ENCODE data around the gene ZNF285. TPM values are rescaled to one million over a fixed set of nuclear protein-coding genes. Genes with fewer than 3 reads are reported as not detected.
"Not testable (repeated sequence)": the region's sequence is repeated elsewhere in the genome, so short reads cannot be mapped to it uniquely, and the experiment has no call there.

Gene ZNF285
- total and polyA plus RNA-seq, 2 donors = 2.8 to 11.1 TPM

GRCh38 chr19:44345959-44346358, 55.4 kb downstream of the ZNF285 start:
- DNase-seq (ENCODE audit: extremely low spot score) = no peak
- Histone ChIP-seq H3K36me3 (ENCODE audit: insufficient read depth) (peaks cover 2% of the 10 kb centered on the region), H3K4me3 (ENCODE audit: low read depth, low read length) (no peak overlapping the region), H3K27ac (ENCODE audit: low read depth) (no peak overlapping the region), H3K4me1 (ENCODE audit: insufficient read depth) (no peaks in the 10 kb centered on the region)
- 87% methylated on average over 4 of the region's 4 CpGs for whole genome bisulfite sequencing

GRCh38 chr19:44344255-44344654, 57.2 kb downstream of the ZNF285 start:
- DNase-seq (ENCODE audit: extremely low spot score) = no peak
- 45% methylated on average over 1 of the region's 1 CpG for WGBS
- H3K4me1 ChIP-seq (ENCODE audit: insufficient read depth) = no peaks in the 10 kb centered on the region
- H3K36me3 ChIP-seq (ENCODE audit: insufficient read depth) = no peaks in the 10 kb centered on the region
- H3K4me3 ChIP-seq (ENCODE audit: low read depth, low read length) = no peak overlapping the region
- no peak overlapping the region for H3K27ac ChIP-seq (ENCODE audit: low read depth)

GRCh38 chr19:44341794-44342193, 59.6 kb downstream of the ZNF285 start:
- H3K4me1 ChIP-seq (ENCODE audit: insufficient read depth) = no peaks in the 10 kb centered on the region
- no peaks in the 10 kb centered on the region for H3K36me3 ChIP-seq (ENCODE audit: insufficient read depth)
- no peak for DNase-seq (ENCODE audit: extremely low spot score)
- H3K27ac ChIP-seq (ENCODE audit: low read depth) = no peak overlapping the region
- WGBS = 89% methylated on average over 2 of the region's 2 CpGs
- H3K4me3 ChIP-seq (ENCODE audit: low read depth, low read length) = no peak overlapping the region

GRCh38 chr19:44334639-44335038, 66.8 kb downstream of the ZNF285 start:
- H3K27ac ChIP-seq (ENCODE audit: low read depth); H3K4me1 ChIP-seq (ENCODE audit: insufficient read depth); DNase-seq (ENCODE audit: extremely low spot score); H3K4me3 ChIP-seq (ENCODE audit: low read depth, low read length): not testable (repeated sequence)
- peaks cover 15% of the 10 kb centered on the region for H3K36me3 ChIP-seq (ENCODE audit: insufficient read depth)
- WGBS = 79% methylated on average over 3 of the region's 3 CpGs

Other genes with a start within 250 kb of the ZNF285 start
- 41.1 TPM for gene ZNF226, start 236.5 kb downstream of the ZNF285 start, total RNA-seq
- gene ZNF226, start 236.5 kb downstream of the ZNF285 start, polyA plus RNA-seq = 18.7 TPM
- gene ZNF227, start 189.1 kb downstream of the ZNF285 start, total RNA-seq = 34.5 TPM
- 7.4 TPM for gene ZNF227, start 189.1 kb downstream of the ZNF285 start, polyA plus RNA-seq
- gene ZNF233, start 141.7 kb downstream of the ZNF285 start, total RNA-seq = 3.1 TPM
- gene ZNF233, start 141.7 kb downstream of the ZNF285 start, polyA plus RNA-seq = 1.4 TPM
- gene ZNF235, start 96.6 kb downstream of the ZNF285 start, total RNA-seq = 20.8 TPM
- 3.2 TPM for gene ZNF235, start 96.6 kb downstream of the ZNF285 start, polyA plus RNA-seq
- 18.7 TPM for gene ZNF112, start 44.9 kb downstream of the ZNF285 start, total RNA-seq
- gene ZNF112, start 44.9 kb downstream of the ZNF285 start, polyA plus RNA-seq = 2.7 TPM
- 15.1 TPM for gene ZNF229, start 46.9 kb upstream of the ZNF285 start, total RNA-seq
- gene ZNF229, start 46.9 kb upstream of the ZNF285 start, polyA plus RNA-seq = 3.4 TPM
- 23.7 TPM for gene ZNF180, start 98.9 kb upstream of the ZNF285 start, total RNA-seq
- gene ZNF180, start 98.9 kb upstream of the ZNF285 start, polyA plus RNA-seq = 7.2 TPM
- not detected for gene CEACAM20, start 128.1 kb upstream of the ZNF285 start, total RNA-seq
- not detected for gene CEACAM20, start 128.1 kb upstream of the ZNF285 start, polyA plus RNA-seq
- not detected for gene IGSF23, start 212.0 kb upstream of the ZNF285 start, total RNA-seq
- gene IGSF23, start 212.0 kb upstream of the ZNF285 start, polyA plus RNA-seq = not detected
- gene PVR, start 242.3 kb upstream of the ZNF285 start, total RNA-seq = 21.3 TPM
- gene PVR, start 242.3 kb upstream of the ZNF285 start, polyA plus RNA-seq = 19.3 TPM

Data from urinary bladder (tissue), 4 donors.